ENCODE data around the gene MPV17. TPM values are rescaled to one million over a fixed set of nuclear protein-coding genes. Genes with fewer than 3 reads are reported as not detected.

The MPV17 gene
- total and polyA plus RNA-seq, 2 of the 13 experiments (the other 11 are each of a cell fraction or from before 2014, with no cell fraction given): 48.9 to 129 TPM

DNA sequence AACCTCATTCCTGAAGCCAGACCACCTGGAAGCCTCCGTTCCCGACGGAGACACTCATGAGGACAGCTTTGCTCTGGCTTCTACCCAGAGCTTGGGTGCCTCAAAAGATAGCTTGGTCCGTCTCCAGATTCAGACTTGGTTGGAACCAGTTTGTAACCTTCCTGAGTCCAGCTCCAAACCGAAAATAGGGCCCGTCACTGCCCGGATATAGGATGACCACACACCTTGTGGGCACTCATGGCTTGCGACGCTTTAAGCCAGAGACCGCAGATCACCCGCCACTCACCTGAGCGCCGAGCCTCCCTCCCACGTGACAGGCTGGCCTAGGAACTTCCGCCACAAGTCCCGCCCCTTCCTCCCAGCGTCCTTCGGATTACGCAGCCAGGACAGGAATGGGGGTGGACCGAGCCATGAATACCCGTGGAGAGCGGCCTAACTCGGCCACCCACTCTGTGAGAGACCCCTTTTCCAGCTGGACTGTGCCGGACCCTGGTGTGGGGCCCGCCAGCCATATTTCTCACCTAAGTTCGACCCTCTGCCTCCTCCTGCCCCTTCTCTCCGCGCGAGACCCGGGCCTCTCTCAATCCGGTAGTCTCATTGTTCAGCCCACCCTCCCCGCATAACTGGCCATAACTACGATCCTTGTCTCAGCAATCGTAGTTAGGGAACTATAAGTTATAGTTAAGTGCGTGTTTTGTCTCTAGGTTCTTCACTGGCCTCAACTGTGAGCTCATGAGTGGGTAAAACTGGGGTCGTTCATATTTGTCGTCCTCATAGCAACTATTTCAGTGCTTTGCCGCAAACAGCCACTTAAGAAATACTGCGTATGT, at the start of gene MPV17 (continued):
- TF ChIP-seq, protein P1, sequence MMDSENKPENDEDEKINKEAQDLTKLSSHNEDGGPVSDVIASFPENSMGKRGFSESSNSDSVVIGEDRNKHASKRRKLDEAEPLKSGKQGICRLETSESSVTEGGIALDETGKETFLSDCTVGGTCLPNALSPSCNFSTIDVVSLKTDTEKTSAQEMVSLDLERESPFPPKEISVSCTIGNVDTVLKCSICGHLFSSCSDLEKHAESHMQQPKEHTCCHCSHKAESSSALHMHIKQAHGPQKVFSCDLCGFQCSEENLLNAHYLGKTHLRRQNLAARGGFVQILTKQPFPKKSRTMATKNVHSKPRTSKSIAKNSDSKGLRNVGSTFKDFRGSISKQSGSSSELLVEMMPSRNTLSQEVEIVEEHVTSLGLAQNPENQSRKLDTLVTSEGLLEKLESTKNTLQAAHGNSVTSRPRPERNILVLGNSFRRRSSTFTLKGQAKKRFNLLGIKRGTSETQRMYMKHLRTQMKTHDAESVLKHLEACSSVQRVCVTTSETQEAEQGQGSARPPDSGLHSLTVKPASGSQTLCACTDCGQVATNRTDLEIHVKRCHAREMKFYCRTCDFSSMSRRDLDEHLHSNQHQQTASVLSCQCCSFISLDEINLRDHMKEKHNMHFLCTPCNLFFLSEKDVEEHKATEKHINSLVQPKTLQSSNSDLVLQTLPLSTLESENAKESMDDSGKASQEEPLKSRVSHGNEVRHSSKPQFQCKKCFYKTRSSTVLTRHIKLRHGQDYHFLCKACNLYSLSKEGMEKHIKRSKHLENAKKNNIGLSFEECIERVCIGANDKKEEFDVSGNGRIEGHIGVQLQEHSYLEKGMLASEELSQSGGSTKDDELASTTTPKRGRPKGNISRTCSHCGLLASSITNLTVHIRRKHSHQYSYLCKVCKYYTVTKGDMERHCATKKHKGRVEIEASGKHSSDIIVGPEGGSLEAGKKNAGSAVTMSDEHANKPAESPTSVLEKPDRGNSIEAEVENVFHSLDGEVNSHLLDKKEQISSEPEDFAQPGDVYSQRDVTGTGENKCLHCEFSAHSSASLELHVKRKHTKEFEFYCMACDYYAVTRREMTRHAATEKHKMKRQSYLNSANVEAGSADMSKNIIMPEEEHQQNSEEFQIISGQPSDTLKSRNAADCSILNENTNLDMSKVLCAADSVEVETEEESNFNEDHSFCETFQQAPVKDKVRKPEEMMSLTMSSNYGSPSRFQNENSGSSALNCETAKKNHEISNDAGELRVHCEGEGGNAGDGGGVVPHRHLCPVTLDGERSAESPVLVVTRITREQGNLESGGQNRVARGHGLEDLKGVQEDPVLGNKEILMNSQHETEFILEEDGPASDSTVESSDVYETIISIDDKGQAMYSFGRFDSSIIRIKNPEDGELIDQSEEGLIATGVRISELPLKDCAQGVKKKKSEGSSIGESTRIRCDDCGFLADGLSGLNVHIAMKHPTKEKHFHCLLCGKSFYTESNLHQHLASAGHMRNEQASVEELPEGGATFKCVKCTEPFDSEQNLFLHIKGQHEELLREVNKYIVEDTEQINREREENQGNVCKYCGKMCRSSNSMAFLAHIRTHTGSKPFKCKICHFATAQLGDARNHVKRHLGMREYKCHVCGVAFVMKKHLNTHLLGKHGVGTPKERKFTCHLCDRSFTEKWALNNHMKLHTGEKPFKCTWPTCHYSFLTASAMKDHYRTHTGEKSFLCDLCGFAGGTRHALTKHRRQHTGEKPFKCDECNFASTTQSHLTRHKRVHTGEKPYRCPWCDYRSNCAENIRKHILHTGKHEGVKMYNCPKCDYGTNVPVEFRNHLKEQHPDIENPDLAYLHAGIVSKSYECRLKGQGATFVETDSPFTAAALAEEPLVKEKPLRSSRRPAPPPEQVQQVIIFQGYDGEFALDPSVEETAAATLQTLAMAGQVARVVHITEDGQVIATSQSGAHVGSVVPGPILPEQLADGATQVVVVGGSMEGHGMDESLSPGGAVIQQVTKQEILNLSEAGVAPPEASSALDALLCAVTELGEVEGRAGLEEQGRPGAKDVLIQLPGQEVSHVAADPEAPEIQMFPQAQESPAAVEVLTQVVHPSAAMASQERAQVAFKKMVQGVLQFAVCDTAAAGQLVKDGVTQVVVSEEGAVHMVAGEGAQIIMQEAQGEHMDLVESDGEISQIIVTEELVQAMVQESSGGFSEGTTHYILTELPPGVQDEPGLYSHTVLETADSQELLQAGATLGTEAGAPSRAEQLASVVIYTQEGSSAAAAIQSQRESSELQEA (CRISPR knock-in tag; IDR thresholded peaks at IDR 0.05; ENCODE audit: not compliant biosample characterization): no peak
- peak; percentile 69 for TF ChIP-seq FOXK1 (CRISPR knock-in tag; IDR thresholded peaks at IDR 0.05; ENCODE audit: borderline replicate concordance, low read depth)
- TF ChIP-seq SKI (IDR thresholded peaks at IDR 0.05; ENCODE audit: partially characterized antibody): no peak
- peak; percentile 81 for TF ChIP-seq ZNF331 (CRISPR knock-in tag; IDR thresholded peaks at IDR 0.05)
- no peak; the same call in 1 of the 2 replicates for TF ChIP-seq SNAI1 (CRISPR knock-in tag; IDR thresholded peaks at IDR 0.05; ENCODE audit: borderline replicate concordance)
- TF ChIP-seq JDP2 (CRISPR knock-in tag; IDR thresholded peaks at IDR 0.05; ENCODE audit: borderline replicate concordance): no peak
- TF ChIP-seq, protein P2, sequence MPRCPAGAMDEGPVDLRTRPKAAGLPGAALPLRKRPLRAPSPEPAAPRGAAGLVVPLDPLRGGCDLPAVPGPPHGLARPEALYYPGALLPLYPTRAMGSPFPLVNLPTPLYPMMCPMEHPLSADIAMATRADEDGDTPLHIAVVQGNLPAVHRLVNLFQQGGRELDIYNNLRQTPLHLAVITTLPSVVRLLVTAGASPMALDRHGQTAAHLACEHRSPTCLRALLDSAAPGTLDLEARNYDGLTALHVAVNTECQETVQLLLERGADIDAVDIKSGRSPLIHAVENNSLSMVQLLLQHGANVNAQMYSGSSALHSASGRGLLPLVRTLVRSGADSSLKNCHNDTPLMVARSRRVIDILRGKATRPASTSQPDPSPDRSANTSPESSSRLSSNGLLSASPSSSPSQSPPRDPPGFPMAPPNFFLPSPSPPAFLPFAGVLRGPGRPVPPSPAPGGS (CRISPR knock-in tag; IDR thresholded peaks at IDR 0.05): no peak
- TF ChIP-seq, protein P3, sequence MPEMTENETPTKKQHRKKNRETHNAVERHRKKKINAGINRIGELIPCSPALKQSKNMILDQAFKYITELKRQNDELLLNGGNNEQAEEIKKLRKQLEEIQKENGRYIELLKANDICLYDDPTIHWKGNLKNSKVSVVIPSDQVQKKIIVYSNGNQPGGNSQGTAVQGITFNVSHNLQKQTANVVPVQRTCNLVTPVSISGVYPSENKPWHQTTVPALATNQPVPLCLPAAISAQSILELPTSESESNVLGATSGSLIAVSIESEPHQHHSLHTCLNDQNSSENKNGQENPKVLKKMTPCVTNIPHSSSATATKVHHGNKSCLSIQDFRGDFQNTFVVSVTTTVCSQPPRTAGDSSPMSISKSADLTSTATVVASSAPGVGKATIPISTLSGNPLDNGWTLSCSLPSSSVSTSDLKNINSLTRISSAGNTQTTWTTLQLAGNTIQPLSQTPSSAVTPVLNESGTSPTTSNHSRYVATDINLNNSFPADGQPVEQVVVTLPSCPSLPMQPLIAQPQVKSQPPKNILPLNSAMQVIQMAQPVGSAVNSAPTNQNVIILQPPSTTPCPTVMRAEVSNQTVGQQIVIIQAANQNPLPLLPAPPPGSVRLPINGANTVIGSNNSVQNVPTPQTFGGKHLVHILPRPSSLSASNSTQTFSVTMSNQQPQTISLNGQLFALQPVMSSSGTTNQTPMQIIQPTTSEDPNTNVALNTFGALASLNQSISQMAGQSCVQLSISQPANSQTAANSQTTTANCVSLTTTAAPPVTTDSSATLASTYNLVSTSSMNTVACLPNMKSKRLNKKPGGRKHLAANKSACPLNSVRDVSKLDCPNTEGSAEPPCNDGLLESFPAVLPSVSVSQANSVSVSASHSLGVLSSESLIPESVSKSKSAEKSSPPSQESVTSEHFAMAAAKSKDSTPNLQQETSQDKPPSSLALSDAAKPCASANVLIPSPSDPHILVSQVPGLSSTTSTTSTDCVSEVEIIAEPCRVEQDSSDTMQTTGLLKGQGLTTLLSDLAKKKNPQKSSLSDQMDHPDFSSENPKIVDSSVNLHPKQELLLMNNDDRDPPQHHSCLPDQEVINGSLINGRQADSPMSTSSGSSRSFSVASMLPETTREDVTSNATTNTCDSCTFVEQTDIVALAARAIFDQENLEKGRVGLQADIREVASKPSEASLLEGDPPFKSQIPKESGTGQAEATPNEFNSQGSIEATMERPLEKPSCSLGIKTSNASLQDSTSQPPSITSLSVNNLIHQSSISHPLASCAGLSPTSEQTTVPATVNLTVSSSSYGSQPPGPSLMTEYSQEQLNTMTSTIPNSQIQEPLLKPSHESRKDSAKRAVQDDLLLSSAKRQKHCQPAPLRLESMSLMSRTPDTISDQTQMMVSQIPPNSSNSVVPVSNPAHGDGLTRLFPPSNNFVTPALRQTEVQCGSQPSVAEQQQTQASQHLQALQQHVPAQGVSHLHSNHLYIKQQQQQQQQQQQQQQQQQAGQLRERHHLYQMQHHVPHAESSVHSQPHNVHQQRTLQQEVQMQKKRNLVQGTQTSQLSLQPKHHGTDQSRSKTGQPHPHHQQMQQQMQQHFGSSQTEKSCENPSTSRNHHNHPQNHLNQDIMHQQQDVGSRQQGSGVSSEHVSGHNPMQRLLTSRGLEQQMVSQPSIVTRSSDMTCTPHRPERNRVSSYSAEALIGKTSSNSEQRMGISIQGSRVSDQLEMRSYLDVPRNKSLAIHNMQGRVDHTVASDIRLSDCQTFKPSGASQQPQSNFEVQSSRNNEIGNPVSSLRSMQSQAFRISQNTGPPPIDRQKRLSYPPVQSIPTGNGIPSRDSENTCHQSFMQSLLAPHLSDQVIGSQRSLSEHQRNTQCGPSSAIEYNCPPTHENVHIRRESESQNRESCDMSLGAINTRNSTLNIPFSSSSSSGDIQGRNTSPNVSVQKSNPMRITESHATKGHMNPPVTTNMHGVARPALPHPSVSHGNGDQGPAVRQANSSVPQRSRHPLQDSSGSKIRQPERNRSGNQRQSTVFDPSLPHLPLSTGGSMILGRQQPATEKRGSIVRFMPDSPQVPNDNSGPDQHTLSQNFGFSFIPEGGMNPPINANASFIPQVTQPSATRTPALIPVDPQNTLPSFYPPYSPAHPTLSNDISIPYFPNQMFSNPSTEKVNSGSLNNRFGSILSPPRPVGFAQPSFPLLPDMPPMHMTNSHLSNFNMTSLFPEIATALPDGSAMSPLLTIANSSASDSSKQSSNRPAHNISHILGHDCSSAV (CRISPR knock-in tag; IDR thresholded peaks at IDR 0.05; ENCODE audit: borderline replicate concordance): no peak
- TF ChIP-seq MLLT10 (CRISPR knock-in tag; IDR thresholded peaks at IDR 0.05): no peak
- peak; percentile 90; the same call in 1 of the 2 replicates for TF ChIP-seq ZNF572 (CRISPR knock-in tag; IDR thresholded peaks at IDR 0.05)

Measured in HepG2 (cell line).